ENCODE data around the gene ASIC2. TPM values are rescaled to one million over a fixed set of nuclear protein-coding genes. Genes with fewer than 3 reads are reported as not detected.

ASIC2 gene
- total and polyA plus RNA-seq, 12 donors: 0.29 to 1.5 (median 0.69) TPM

GRCh38 chr17:33297643-33298042 lies 4.5 kb upstream of the ASIC2 start:
- H3K27me3 ChIP-seq: peaks cover 10% of the 10 kb centered on the region
- H3K27ac ChIP-seq: no peak overlapping the region
- no peaks in the 10 kb centered on the region for H3K9me3 ChIP-seq (replicated peaks in 1 of 3)
- 79 to 85% (median 81%) methylated on average over 4 of the region's 4 CpGs for WGBS, 4 donors
- no peak for DNase-seq
- no peak overlapping the region for H3K4me3 ChIP-seq
- H3K36me3 ChIP-seq (replicated peaks in 1 of 2): no peaks in the 10 kb centered on the region
- intact Hi-C loops (cut with DNase I): no loop called here
- TF ChIP-seq POLR2A (IDR thresholded peaks at IDR 0.05) (no peak), CTCF (IDR thresholded peaks at IDR 0.05) (no peak)
- peaks cover 4 to 6% of the 10 kb centered on the region in 2 donors for H3K4me1 ChIP-seq (replicated peaks in 1 of 2)

- H3K36me3 ChIP-seq (replicated peaks in 1 of 2): no peaks in the 10 kb centered on the region
- WGBS, 4 donors: 11 to 83% (median 25%) methylated on average over 1 of the region's 1 CpG
- no peaks in the 10 kb centered on the region for H3K9me3 ChIP-seq (replicated peaks in 1 of 3)
- intact Hi-C loops (cut with DNase I): no loop called here
- no peak overlapping the region for H3K27ac ChIP-seq
- H3K4me3 ChIP-seq: no peak overlapping the region
- TF ChIP-seq POLR2A (IDR thresholded peaks at IDR 0.05) (no peak), CTCF (IDR thresholded peaks at IDR 0.05) (no peak)
- H3K27me3 ChIP-seq: peaks cover 23% of the 10 kb centered on the region
- DNase-seq: no peak
- peaks cover 7 to 9% of the 10 kb centered on the region in 2 donors for H3K4me1 ChIP-seq (replicated peaks in 1 of 2)
Observed at GRCh38 chr17:33294994-33295393, 1.9 kb upstream of the ASIC2 start.

GRCh38 chr17:33292201-33292980 lies 704 bp downstream of the ASIC2 start:
- Histone ChIP-seq H3K27ac (no peak overlapping the region), H3K27me3 (peaks cover 23% of the 10 kb centered on the region), H3K4me1 (replicated peaks in 1 of 2) (peaks cover 7 to 9% of the 10 kb centered on the region in 2 donors), H3K4me3 (peak overlapping the region in 2 of 4 donors; percentile 9 to 22), H3K9me3 (replicated peaks in 1 of 3) (no peaks in the 10 kb centered on the region), H3K36me3 (replicated peaks in 1 of 2) (no peaks in the 10 kb centered on the region)
- peak in 1 of 7 donors; percentile 26 for DNase-seq
- intact Hi-C loops (cut with DNase I): no loop called here
- WGBS, 4 donors: 0 to 2% (median 1%) methylated on average over 13 to 71 of the region's 72 CpGs
- peak in 3 of 6 experiments; percentile 15 to 44 (median 18) for TF ChIP-seq CTCF (IDR thresholded peaks at IDR 0.05)
- TF ChIP-seq POLR2A (IDR thresholded peaks at IDR 0.05): no peak

- peaks cover 23% of the 10 kb centered on the region for H3K27me3 ChIP-seq
- peak overlapping the region in 1 of 4 donors; percentile 22 for H3K4me3 ChIP-seq
- H3K36me3 ChIP-seq (replicated peaks in 1 of 2): no peaks in the 10 kb centered on the region
- H3K27ac ChIP-seq: no peak overlapping the region
- DNase-seq: peak in 5 of 7 donors; percentile 19 to 35 (median 21)
- peaks cover 7 to 9% of the 10 kb centered on the region in 2 donors for H3K4me1 ChIP-seq (replicated peaks in 1 of 2)
- intact Hi-C loops (cut with DNase I): no loop called here
- WGBS, 4 donors: 2 to 5% (median 3%) methylated on average over 18 to 104 of the region's 104 CpGs
- H3K9me3 ChIP-seq (replicated peaks in 1 of 3): no peaks in the 10 kb centered on the region
- TF ChIP-seq POLR2A (IDR thresholded peaks at IDR 0.05): no peak
- TF ChIP-seq CTCF (IDR thresholded peaks at IDR 0.05): peak in 3 of 6 experiments; percentile 10 to 12 (median 10)
Observed at GRCh38 chr17:33291248-33292200, 1.6 kb downstream of the ASIC2 start.
